H1 (cell line): ENCODE data around the gene CACNA1A. TPM values are rescaled to one million over a fixed set of nuclear protein-coding genes. Genes with fewer than 3 reads are reported as not detected.

Experiments
- CTCF ChIA-PET: fragments of 300-600 bp; sonication (Branson Sonifier 250); formaldehyde crosslinking; loops from one replicate; lab custom pipeline; 2021; ENCODE audit not compliant: partially characterized antibody; lab: Charles Lee
- POLR2A ChIA-PET: fragments of 300-600 bp; sonication (Branson Sonifier 250); formaldehyde crosslinking; loops from one replicate; lab custom pipeline; 2021; ENCODE audit warnings: inconsistent platforms; ENCODE audit not compliant: partially characterized antibody; lab: Charles Lee
- DNase-seq, 2 experiments: peaks; one replicate each; pipeline versions ENCODE4 v3.0.0 to v3.0.0-alpha.2; 2010 to 2022; ENCODE audit warnings: low spot score in 2 of 2, low read depth in 1 of 2, mixed read lengths in 1 of 2
- FAIRE-seq: peaks from 2 replicates; lab custom pipeline; 2011; peaks lifted over from hg19 to GRCh38; lab: Jason Lieb, UNC
- H2AFZ ChIP-seq: 2 replicates; pipeline ENCODE4 v1.8.1; 2012; ENCODE audit warnings: low read length, inconsistent platforms
- H2AK5ac ChIP-seq: 2 replicates; pipeline ENCODE4 v1.6.1; 2013; ENCODE audit warnings: low read depth, low read length
- H2BK120ac ChIP-seq: replicated peaks from 2 replicates; pipeline ENCODE3; 2013; ENCODE audit warnings: low read depth, low read length, inconsistent platforms
- H2BK12ac ChIP-seq: 2 replicates; pipeline ENCODE4 v1.6.1; 2013; ENCODE audit warnings: low read depth, low read length
- H2BK15ac ChIP-seq: 2 replicates; pipeline ENCODE4 v1.6.1; 2013; ENCODE audit warnings: low read length
- H2BK20ac ChIP-seq: 2 replicates; pipeline ENCODE4 v1.6.1; 2013; ENCODE audit warnings: low read length
- H2BK5ac ChIP-seq: 2 replicates; pipeline ENCODE4 v1.6.1; 2013; ENCODE audit warnings: low read depth, low read length
- H3K14ac ChIP-seq: 2 replicates; pipeline ENCODE4 v1.6.1; 2013; ENCODE audit warnings: inconsistent platforms; ENCODE audit not compliant: insufficient read length
- H3K18ac ChIP-seq: 2 replicates; pipeline ENCODE4 v1.6.1; 2013; ENCODE audit warnings: low read length; ENCODE audit errors: extremely low read depth
- H3K23ac ChIP-seq: 2 replicates; pipeline ENCODE4 v1.6.1; 2013; ENCODE audit warnings: inconsistent platforms; ENCODE audit not compliant: insufficient read length
- H3K23me2 ChIP-seq: 2 replicates; pipeline ENCODE4 v1.6.1; 2013; ENCODE audit warnings: low read depth, low read length
- H3K27ac ChIP-seq: 2 replicates; pipeline ENCODE4 v1.6.1; 2011; ENCODE audit warnings: low read depth, low read length, inconsistent platforms
- H3K27me3 ChIP-seq, 4 experiments: replicated peaks in 1 of 4; 1 replicate in 1 of 4; 2 replicates in 3 of 4; pipeline versions ENCODE4 v1.6.1 to v1.8.1; 2011 to 2013; ENCODE audit warnings: low read length in 3 of 4, mild to moderate bottlenecking in 3 of 4, inconsistent platforms in 2 of 4, mixed read lengths in 2 of 4, moderate library complexity in 1 of 4; ENCODE audit not compliant: control insufficient read depth in 3 of 4, insufficient read depth in 3 of 4; ENCODE audit errors: extremely low read depth in 1 of 4
- H3K36me3 ChIP-seq, 4 experiments: 2 replicates each; pipeline versions ENCODE4 v1.6.1 to v1.8.1; 2011 to 2013; ENCODE audit warnings: mild to moderate bottlenecking in 4 of 4, low read length in 3 of 4, moderate library complexity in 2 of 4, control low read depth in 1 of 4, inconsistent platforms in 1 of 4; ENCODE audit not compliant: insufficient read depth in 4 of 4, control insufficient read depth in 2 of 4
- H3K4ac ChIP-seq: replicated peaks from 2 replicates; pipeline ENCODE3; 2013; ENCODE audit warnings: low read length, low read depth, mixed read lengths, inconsistent platforms; ENCODE audit not compliant: insufficient read length
- H3K4me1 ChIP-seq, 4 experiments: replicated peaks in 1 of 4; 1 replicate in 1 of 4; 2 replicates in 3 of 4; pipeline versions ENCODE4 v1.6.1 to v1.8.1; 2011 to 2013; ENCODE audit warnings: low read length in 3 of 4, inconsistent platforms in 2 of 4, mixed read lengths in 1 of 4; ENCODE audit not compliant: insufficient read depth in 4 of 4, control insufficient read depth in 3 of 4
- H3K4me2 ChIP-seq, 2 experiments: 2 replicates each; pipeline versions ENCODE4 v1.6.1 to v1.8.1; 2011 to 2013; ENCODE audit warnings: low read depth in 2 of 2, low read length in 2 of 2, control low read depth in 1 of 2, inconsistent platforms in 1 of 2, mild to moderate bottlenecking in 1 of 2; ENCODE audit not compliant: insufficient read depth in 1 of 2
- H3K4me3 ChIP-seq, 4 experiments: fragments of 200-600, 300-600 bp in 1 of 4; sonication (generic), shearing (Covaris generic), sonication (Bioruptor Twin) in 1 of 4; 2 replicates each; pipeline versions ENCODE4 v1.5.1 to v1.8.1; 2011 to 2016; ENCODE audit warnings: low read length in 4 of 4, low read depth in 3 of 4, control low read depth in 2 of 4, inconsistent platforms in 2 of 4, mild to moderate bottlenecking in 2 of 4, mixed read lengths in 1 of 4, moderate library complexity in 1 of 4; ENCODE audit not compliant: insufficient read depth in 2 of 4; ENCODE audit errors: extremely low read depth in 1 of 4
- H3K56ac ChIP-seq: replicated peaks from 2 replicates; pipeline ENCODE3; 2013; ENCODE audit warnings: low read depth, mild to moderate bottlenecking, mixed read lengths, low read length, inconsistent platforms; ENCODE audit not compliant: insufficient read length
- H3K79me1 ChIP-seq: 2 replicates; pipeline ENCODE4 v1.6.1; 2013; ENCODE audit warnings: low read depth, low read length, control low read depth
- H3K79me2 ChIP-seq, 2 experiments: 2 replicates each; pipeline versions ENCODE4 v1.6.1 to v1.8.1; 2012 to 2013; ENCODE audit warnings: low read length in 2 of 2, mild to moderate bottlenecking in 2 of 2, inconsistent platforms in 1 of 2; ENCODE audit not compliant: insufficient read depth in 2 of 2, control insufficient read depth in 1 of 2
- H3K9ac ChIP-seq, 4 experiments: replicated peaks in 1 of 4; 1 replicate in 1 of 4; 2 replicates in 3 of 4; pipeline versions ENCODE4 v1.6.1 to v1.8.1; 2011 to 2013; ENCODE audit warnings: low read depth in 3 of 4, low read length in 3 of 4, control low read depth in 2 of 4, mild to moderate bottlenecking in 2 of 4, moderate library complexity in 2 of 4, inconsistent platforms in 1 of 4; ENCODE audit errors: extremely low read depth in 1 of 4
- H3K9me3 ChIP-seq, 2 experiments: 2 replicates each; pipeline versions ENCODE4 v1.6.1 to v1.8.1; 2012 to 2013; ENCODE audit warnings: mild to moderate bottlenecking in 2 of 2, moderate library complexity in 2 of 2, control low read depth in 1 of 2, inconsistent platforms in 1 of 2, low read depth in 1 of 2, low read length in 1 of 2, mixed read lengths in 1 of 2; ENCODE audit not compliant: insufficient read depth in 2 of 2
- H4K20me1 ChIP-seq, 2 experiments: replicated peaks in 1 of 2; 2 replicates each; pipeline versions ENCODE3 to v1.8.1; 2011 to 2013; ENCODE audit warnings: inconsistent platforms in 2 of 2, low read length in 2 of 2, mild to moderate bottlenecking in 1 of 2; ENCODE audit not compliant: insufficient read depth in 2 of 2, control insufficient read depth in 1 of 2
- H4K5ac ChIP-seq: 2 replicates; pipeline ENCODE4 v1.6.1; 2013; ENCODE audit warnings: low read length, low read depth, mixed read lengths, inconsistent platforms; ENCODE audit not compliant: insufficient read length
- H4K8ac ChIP-seq: 2 replicates; pipeline ENCODE4 v1.8.0; 2013; ENCODE audit warnings: mild to moderate bottlenecking, moderate library complexity, low read length, inconsistent platforms; ENCODE audit not compliant: insufficient read depth; ENCODE audit errors: extremely low read depth
- H4K91ac ChIP-seq: replicated peaks from 2 replicates; pipeline ENCODE3; 2013; ENCODE audit warnings: low read length, mixed read lengths, inconsistent platforms; ENCODE audit not compliant: insufficient read length
- CBX5 ChIP-seq: fragments of 300-800, 300-1000 bp; sonication (generic); IDR thresholded peaks from 2 replicates; pipeline ENCODE4 v1.7.1; 2016; ENCODE audit warnings: antibody characterized with exemption, low read length, low read depth
- CHD2 ChIP-seq: IDR thresholded peaks from 2 replicates; pipeline ENCODE4 v1.6.1; 2012; ENCODE audit warnings: low read length, improper control_type of control experiment
- CREB1 ChIP-seq: IDR thresholded peaks from 2 replicates; pipeline ENCODE4 v1.6.1; 2012; ENCODE audit warnings: inconsistent platforms
- GABPA ChIP-seq: IDR thresholded peaks from 2 replicates; pipeline ENCODE4 v1.6.1; 2011; ENCODE audit warnings: mild to moderate bottlenecking, low read length, moderate library complexity, borderline replicate concordance; ENCODE audit not compliant: insufficient read depth
- JUND ChIP-seq: IDR thresholded peaks from 2 replicates; pipeline ENCODE4 v1.6.1; 2011; ENCODE audit warnings: mild to moderate bottlenecking, improper control_type of control experiment, low read length
- MAFK ChIP-seq: IDR thresholded peaks from 2 replicates; pipeline ENCODE4 v1.6.1; 2012; ENCODE audit warnings: low read depth, mild to moderate bottlenecking, improper control_type of control experiment, low read length
- POU5F1 ChIP-seq: IDR thresholded peaks from 2 replicates; pipeline ENCODE4 v1.6.1; 2011; ENCODE audit warnings: low read depth, mild to moderate bottlenecking, low read length, moderate library complexity
- RFX5 ChIP-seq: IDR thresholded peaks from 2 replicates; pipeline ENCODE4 v1.6.1; 2011; ENCODE audit warnings: low read depth, low read length, improper control_type of control experiment, borderline replicate concordance
- SAP30 ChIP-seq: fragments of 300-600 bp; sonication (generic); IDR thresholded peaks from 2 replicates; pipeline ENCODE4 v1.7.1; 2012; ENCODE audit warnings: low read length, moderate library complexity, mild to moderate bottlenecking, inconsistent platforms; ENCODE audit not compliant: insufficient read depth, insufficient replicate concordance
- SIX5 ChIP-seq: IDR thresholded peaks from 2 replicates; pipeline ENCODE4 v1.6.1; 2011; ENCODE audit warnings: mild to moderate bottlenecking, low read depth, low read length
- SP1 ChIP-seq: IDR thresholded peaks from 2 replicates; pipeline ENCODE4 v1.6.1; 2011; ENCODE audit warnings: low read depth, low read length
- TAF7 ChIP-seq: optimal IDR thresholded peaks from 2 replicates; pipeline ENCODE3; 2011; ENCODE audit warnings: low read depth, mild to moderate bottlenecking, inconsistent platforms, low read length, moderate library complexity, borderline replicate concordance
- TBP ChIP-seq: IDR thresholded peaks from 2 replicates; pipeline ENCODE4 v1.6.1; 2011; ENCODE audit warnings: low read depth, low read length, improper control_type of control experiment
- YY1 ChIP-seq: IDR thresholded peaks from 2 replicates; pipeline ENCODE4 v1.6.1; 2011; ENCODE audit warnings: low read depth, mild to moderate bottlenecking, low read length
- WGBS, 2 experiments: shearing (Covaris generic) in 1 of 2; methylation state at CpG; one replicate each; pipeline versions ENCODE4 v1.1.6 to v1.1.7; 2013 to 2015; ENCODE audit warnings: low lambda C conversion rate in 2 of 2, mixed read lengths in 2 of 2, inconsistent platforms in 1 of 2, low coverage in 1 of 2, missing lambda C conversion rate in 1 of 2; ENCODE audit not compliant: insufficient replicate concordance in 2 of 2, insufficient coverage in 1 of 2, insufficient read length in 1 of 2; ENCODE audit errors: extremely low coverage in 1 of 2, missing lambda C conversion rate in 1 of 2; 5-methylcytosine and 5-hydroxymethylcytosine counted together
- polyA plus RNA-seq, 7 experiments: library from polyadenylated mRNA; depleted of rRNA in 3 of 7; stranded (reverse) in 5 of 7; unstranded in 2 of 7; fragments of >200 nt in 5 of 7; fragments of 200-250 nt in 2 of 7; gene quantifications; 1 replicate in 5 of 7; 2 replicates in 1 of 7; 4 replicates in 1 of 7; pipeline versions ENCODE4 v1.2.1 to v1.2.3, GENCODE V29; 2011 to 2013; ENCODE audit warnings: missing spikeins in 2 of 7, mixed read lengths in 2 of 7
- total RNA-seq: library from RNA; stranded (reverse); fragmentation: NEBNext Ultra II Directional; extraction: Animal tissue kit (Norgen Biotek cat#: 25700); gene quantifications from 2 replicates; pipeline ENCODE4 v1.2.1, GENCODE V29; 2021
- TF ChIP-seq, protein P1 (sequence below): IDR thresholded peaks from 2 replicates; pipeline ENCODE4 v1.6.1; 2012; ENCODE audit warnings: inconsistent platforms

CACNA1A gene
- total and polyA plus RNA-seq, 2 of the 8 experiments (the other 6 are each of a cell fraction or from before 2014, with no cell fraction given): 10.7 to 25.3 TPM

DNA sequence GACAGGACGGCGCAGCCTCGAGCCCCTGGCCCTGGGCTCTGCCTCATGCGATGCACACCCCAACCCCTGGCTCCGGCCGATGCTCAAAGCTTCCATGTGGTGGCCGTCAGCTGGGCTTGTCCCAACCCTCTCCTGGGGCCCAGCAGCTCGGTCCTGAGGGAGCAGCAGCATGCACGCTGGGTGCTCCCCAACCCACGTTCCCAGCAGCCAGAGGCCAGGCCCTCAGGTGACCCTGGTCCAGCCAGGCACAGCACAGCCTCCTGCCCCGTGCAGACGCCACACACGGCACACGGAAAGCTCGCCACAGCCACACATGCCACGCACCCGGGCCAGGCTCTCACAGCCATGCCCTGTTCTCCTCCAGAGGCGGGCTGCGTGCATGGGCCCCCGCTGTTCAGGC, 295.3 kb downstream of the CACNA1A start:
- H2BK5ac ChIP-seq: peak overlapping the region; percentile 44
- WGBS, 2 experiments: 91% methylated on average over 19 of the region's 20 CpGs; no CpG with 5 or more reads in 1 of the 2 experiments
- H3K4me2 ChIP-seq: no peak overlapping the region
- no peak overlapping the region; the same call in 1 of the 2 replicates for H2BK12ac ChIP-seq
- no peak for FAIRE-seq
- no peak overlapping the region for H3K23ac ChIP-seq
- ChIA-PET POLR2A (interaction anchor here (1.3 to 2.0 kb wide), 3 partner anchors 56 to 93 kb away, joined by 3 to 7 read pairs (median 4); partner anchors contain the start of gene NACC1), CTCF (interaction anchor here (0.6 to 9.0 kb wide), 5 partner anchors 15 to 1857 kb away, joined by 3 to 89 read pairs (median 3); no protein-coding TSS in a partner anchor)
- H3K4ac ChIP-seq: no peak overlapping the region
- H3K18ac ChIP-seq: no peak overlapping the region
- H2BK15ac ChIP-seq: no peak overlapping the region; the same call in 1 of the 2 replicates
- no peak overlapping the region for H3K27ac ChIP-seq
- no peak overlapping the region for H2AFZ ChIP-seq
- peaks cover 0 to 10% (median 5%) of the 10 kb centered on the region in 4 experiments; a peak in 4 of 7 replicates for H3K4me1 ChIP-seq
- no peaks in the 10 kb centered on the region; a peak in 1 of 8 replicates for H3K36me3 ChIP-seq
- H3K9me3 ChIP-seq: no peaks in the 10 kb centered on the region
- no peak overlapping the region for H2BK120ac ChIP-seq
- peak overlapping the region; percentile 84; the same call in 1 of the 2 replicates for H4K8ac ChIP-seq
- H4K91ac ChIP-seq: no peak overlapping the region
- H2AK5ac ChIP-seq: no peak overlapping the region
- DNase-seq: no peak
- no peaks in the 10 kb centered on the region for H3K79me2 ChIP-seq
- no peak overlapping the region for H3K9ac ChIP-seq
- no peak overlapping the region for H3K4me3 ChIP-seq
- H4K5ac ChIP-seq: no peak overlapping the region
- 0 out of 2 replicates have a peak, but pooled peaks cover 2% of the 10 kb centered on the region for H3K23me2 ChIP-seq
- no peaks in the 10 kb centered on the region for H3K79me1 ChIP-seq
- H4K20me1 ChIP-seq: peaks cover 0 to 2% of the 10 kb centered on the region in 2 experiments
- H3K27me3 ChIP-seq: no peaks in the 10 kb centered on the region
- no peak overlapping the region for H3K56ac ChIP-seq
- H2BK20ac ChIP-seq: no peak overlapping the region
- no peak overlapping the region for H3K14ac ChIP-seq
- no peak for TF ChIP-seq POU5F1
- TF ChIP-seq TAF7: no peak
- TF ChIP-seq CHD2: no peak
- TF ChIP-seq CBX5: no peak
- no peak for TF ChIP-seq TBP
- no peak for TF ChIP-seq CREB1
- no peak for TF ChIP-seq SP1
- TF ChIP-seq YY1: no peak
- TF ChIP-seq SIX5: no peak
- no peak for TF ChIP-seq MAFK
- TF ChIP-seq JUND: no peak
- TF ChIP-seq, protein P1, sequence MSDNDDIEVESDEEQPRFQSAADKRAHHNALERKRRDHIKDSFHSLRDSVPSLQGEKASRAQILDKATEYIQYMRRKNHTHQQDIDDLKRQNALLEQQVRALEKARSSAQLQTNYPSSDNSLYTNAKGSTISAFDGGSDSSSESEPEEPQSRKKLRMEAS: no peak
- no peak for TF ChIP-seq GABPA
- no peak for TF ChIP-seq SAP30
- no peak for TF ChIP-seq RFX5
